Brain microvascular endothelial cell (primary cell): Measurements from ENCODE around the gene KMT5B.

Experiments
- DNase-seq: peaks from one replicate; pipeline ENCODE4 v3.0.0-alpha.2; 2020
- H3K27ac ChIP-seq: fragments of 250-450 bp; sonication (Bioruptor Pico); 2 replicates; pipeline ENCODE4 v1.5.1; 2020; ENCODE audit warnings: mild to moderate bottlenecking, moderate library complexity
- H3K27me3 ChIP-seq: fragments of 250-450 bp; sonication (Bioruptor Pico); replicated peaks from 2 replicates; pipeline ENCODE4 v1.5.1; 2020; ENCODE audit warnings: mild to moderate bottlenecking
- H3K36me3 ChIP-seq: fragments of 250-450 bp; sonication (Bioruptor Pico); replicated peaks from 2 replicates; pipeline ENCODE4 v1.5.1; 2020; ENCODE audit warnings: mild to moderate bottlenecking
- H3K4me3 ChIP-seq: 2 replicates; pipeline ENCODE4 v1.5.1; 2011; ENCODE audit warnings: low read depth, mild to moderate bottlenecking, control low read depth, low read length, moderate library complexity
- in situ Hi-C: cut with HindIII; loops from 2 replicates; pipeline ENCODE4 v1.10.0; 2017; ENCODE audit warnings: low sequenced_read_pairs, low pct_ligation_motif_present
- TF ChIP-seq, protein P1 (sequence below): IDR thresholded peaks from 2 replicates; pipeline ENCODE4 v1.5.1; 2011; ENCODE audit warnings: low read depth, mild to moderate bottlenecking, moderate library complexity, low read length, control low read depth, inconsistent platforms; ENCODE audit errors: missing control alignments

The KMT5B gene

DNA sequence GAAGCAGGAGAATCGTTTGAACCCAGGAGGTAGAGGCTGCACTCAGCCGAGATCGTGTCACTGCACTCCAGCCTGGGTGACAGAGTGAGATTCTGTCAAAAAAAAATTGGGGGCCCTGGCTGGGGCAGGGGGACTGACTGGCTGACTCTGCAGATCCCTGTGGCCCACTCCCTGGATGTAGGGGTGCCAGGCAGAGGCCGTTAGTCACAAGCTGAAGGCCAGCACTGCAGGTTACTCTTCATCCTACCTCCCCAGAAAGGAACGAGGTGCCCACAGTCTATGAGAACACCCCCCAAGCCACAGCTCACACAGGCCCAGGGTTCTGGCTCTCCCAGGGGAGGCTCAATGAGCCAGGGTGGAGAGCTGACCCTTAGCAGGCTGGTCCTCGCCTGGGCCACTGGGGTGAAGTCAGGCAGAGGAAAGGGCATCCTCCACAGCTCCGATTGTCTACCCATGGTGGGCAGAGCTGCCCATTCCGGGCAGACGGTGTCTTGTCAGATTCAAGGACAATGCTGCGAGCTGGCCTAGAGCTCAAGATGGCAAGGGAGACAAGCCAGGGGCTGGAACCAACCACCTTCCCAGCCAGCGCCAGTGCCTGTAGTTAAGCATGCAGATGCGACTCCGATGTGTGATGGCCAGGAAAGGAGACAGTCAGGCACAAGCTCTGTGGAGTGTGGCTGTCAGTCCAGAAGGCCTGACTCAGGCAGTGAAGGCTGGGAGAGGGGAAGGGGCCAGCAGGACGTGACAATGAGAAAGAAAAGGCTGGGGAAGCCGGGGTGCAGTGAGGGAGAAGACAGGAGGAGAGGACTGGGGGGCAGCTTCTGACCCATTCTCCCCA is 46.2 kb upstream of the KMT5B start:
- H3K27ac ChIP-seq: no peak overlapping the region
- TF ChIP-seq, protein P1, sequence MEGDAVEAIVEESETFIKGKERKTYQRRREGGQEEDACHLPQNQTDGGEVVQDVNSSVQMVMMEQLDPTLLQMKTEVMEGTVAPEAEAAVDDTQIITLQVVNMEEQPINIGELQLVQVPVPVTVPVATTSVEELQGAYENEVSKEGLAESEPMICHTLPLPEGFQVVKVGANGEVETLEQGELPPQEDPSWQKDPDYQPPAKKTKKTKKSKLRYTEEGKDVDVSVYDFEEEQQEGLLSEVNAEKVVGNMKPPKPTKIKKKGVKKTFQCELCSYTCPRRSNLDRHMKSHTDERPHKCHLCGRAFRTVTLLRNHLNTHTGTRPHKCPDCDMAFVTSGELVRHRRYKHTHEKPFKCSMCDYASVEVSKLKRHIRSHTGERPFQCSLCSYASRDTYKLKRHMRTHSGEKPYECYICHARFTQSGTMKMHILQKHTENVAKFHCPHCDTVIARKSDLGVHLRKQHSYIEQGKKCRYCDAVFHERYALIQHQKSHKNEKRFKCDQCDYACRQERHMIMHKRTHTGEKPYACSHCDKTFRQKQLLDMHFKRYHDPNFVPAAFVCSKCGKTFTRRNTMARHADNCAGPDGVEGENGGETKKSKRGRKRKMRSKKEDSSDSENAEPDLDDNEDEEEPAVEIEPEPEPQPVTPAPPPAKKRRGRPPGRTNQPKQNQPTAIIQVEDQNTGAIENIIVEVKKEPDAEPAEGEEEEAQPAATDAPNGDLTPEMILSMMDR: no peak
- H3K36me3 ChIP-seq: peaks cover 34% of the 10 kb centered on the region
- no peak overlapping the region for H3K4me3 ChIP-seq
- in situ Hi-C loops: no loop called here
- no peaks in the 10 kb centered on the region for H3K27me3 ChIP-seq
- no peak for DNase-seq

DNA sequence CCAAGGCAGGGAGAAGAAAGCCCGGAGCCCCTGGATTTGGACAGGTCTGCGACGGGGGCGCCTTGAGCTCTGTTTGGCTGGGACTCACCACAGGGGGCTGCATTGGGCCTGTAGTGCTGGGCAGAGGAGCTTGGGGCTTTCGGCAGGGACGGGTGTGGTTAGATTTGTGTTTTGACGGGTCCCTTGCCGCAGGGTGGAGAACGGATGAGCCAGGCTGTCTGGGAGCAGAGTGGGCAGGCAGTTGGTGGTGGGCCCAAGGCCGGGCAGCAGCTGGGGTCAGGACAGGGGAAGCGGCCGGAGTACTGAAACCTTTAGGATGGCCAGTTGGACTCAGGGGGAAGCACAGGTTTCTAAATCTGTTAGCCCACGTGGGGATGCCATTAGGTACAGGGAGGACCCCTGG is 45.3 kb upstream of the KMT5B start:
- no peak overlapping the region for H3K27ac ChIP-seq
- H3K27me3 ChIP-seq: no peaks in the 10 kb centered on the region
- no peak overlapping the region for H3K4me3 ChIP-seq
- no peak for DNase-seq
- H3K36me3 ChIP-seq: peaks cover 30% of the 10 kb centered on the region
- TF ChIP-seq, protein P1: no peak
- in situ Hi-C loops: no loop called here

DNA sequence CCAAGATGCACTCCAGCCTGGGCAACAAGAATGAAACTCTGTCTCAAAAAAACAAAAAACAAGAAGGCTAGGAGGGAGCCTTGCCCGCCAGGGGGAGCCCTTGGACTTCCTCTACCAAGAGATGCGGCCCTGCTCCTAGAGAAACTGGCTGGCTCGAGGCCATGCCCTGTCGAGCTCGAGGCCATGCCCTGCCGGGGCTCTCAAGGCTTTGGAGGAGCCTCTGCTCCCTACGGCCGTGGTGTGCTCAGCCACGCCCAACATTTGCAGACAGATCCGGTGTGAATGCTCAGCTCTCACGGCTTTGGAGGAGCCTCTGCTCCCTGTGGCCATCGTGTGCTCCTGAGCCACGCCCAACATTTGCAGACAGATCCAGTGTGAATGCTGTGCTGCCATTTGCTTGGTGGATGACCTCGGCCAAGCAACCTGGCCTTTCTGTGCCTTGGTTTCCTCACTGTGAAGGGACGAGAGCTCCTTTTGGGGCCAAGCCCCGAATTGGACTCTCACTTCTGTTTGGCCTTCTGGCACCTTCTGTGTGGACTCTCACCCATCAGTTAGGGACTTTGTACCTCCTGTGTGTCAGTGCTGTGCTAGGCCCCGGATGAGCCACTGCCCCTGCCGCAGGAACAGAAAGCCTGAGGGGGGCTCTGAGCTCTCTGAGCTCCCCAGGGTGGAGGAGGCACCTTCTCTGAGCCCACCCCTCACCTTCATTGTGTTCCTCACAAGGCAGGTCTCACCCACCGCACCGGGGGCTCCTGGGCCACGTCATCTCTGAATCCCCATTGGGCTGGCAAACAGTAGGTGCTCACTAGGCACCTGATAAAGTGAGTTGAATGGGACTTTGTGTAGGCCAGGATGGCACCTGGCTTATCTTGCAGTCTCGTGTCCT is 44.6 kb upstream of the KMT5B start:
- peaks cover 23% of the 10 kb centered on the region for H3K36me3 ChIP-seq
- DNase-seq: peak; percentile 96
- H3K27me3 ChIP-seq: no peaks in the 10 kb centered on the region
- TF ChIP-seq, protein P1: peak; percentile 86
- no peak overlapping the region for H3K27ac ChIP-seq
- in situ Hi-C loops: no loop called here
- no peak overlapping the region for H3K4me3 ChIP-seq

DNA sequence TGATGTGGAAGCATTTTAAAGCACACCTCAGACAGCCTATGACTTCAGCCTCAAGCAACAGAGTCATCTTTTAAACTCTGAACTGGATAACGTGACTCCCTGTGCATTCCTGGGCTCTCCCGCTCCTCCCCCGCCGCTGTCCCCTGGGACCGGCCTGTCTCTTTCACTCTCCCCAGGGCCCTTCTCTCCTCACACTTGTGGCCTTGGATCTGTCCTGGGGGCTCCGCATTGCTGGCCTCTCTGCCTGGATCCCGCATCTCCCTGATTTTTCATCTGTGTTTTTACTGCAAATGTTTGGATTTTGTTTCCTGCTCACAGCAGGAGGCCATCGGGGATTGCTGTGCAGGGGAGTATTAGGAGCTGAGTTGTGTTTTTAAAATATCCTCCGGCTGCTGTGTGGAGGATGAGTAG is 43.2 kb upstream of the KMT5B start:
- DNase-seq: peak; percentile 63
- TF ChIP-seq, protein P1: no peak
- H3K4me3 ChIP-seq: peak overlapping the region; percentile 24
- in situ Hi-C loops: no loop called here
- H3K27ac ChIP-seq: peak overlapping the region; percentile 65
- H3K36me3 ChIP-seq: peaks cover 12% of the 10 kb centered on the region
- no peaks in the 10 kb centered on the region for H3K27me3 ChIP-seq

DNA sequence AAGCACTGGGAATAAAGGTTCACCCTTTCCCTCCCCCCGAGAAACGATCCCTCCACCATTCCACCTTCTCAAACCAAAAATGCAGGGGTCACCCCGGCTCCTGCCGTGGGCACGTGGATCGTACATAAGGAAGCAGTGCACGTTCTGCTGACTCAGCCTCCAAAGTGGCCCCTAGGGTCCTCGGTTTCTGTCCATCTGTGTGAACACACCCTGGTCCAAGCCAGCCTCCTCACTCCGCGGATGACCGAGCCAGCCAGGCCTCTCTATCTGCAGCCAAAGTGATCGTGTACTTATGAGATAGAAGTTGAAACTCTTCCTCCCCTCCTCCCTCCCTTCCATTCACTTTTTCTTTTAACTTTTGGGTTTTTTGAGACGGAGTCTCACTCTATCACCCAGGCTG is 42.4 kb upstream of the KMT5B start:
- DNase-seq: no peak

More for the DNA sequence above, 42.4 kb upstream of the KMT5B start:
- no peak overlapping the region for H3K27ac ChIP-seq
- no peaks in the 10 kb centered on the region for H3K27me3 ChIP-seq
- in situ Hi-C loops: no loop called here
- H3K36me3 ChIP-seq: peaks cover 4% of the 10 kb centered on the region
- H3K4me3 ChIP-seq: no peak overlapping the region
- TF ChIP-seq, protein P1: no peak
